Suprapubic skin (tissue), 3 donors: ENCODE measurements around the gene GRIK3.

ENCODE experiments used
- CTCF ChIP-seq, 2 donors: fragments of 200-600 bp in 1 of 2; fragments of 450-650 bp in 1 of 2; sonication (generic) in 1 of 2; IDR thresholded peaks; one replicate each; pipeline ENCODE4 v1.5.1; 2016 to 2019; ENCODE audit warnings: antibody characterized with exemption in 2 of 2, mild to moderate bottlenecking in 1 of 2, moderate library complexity in 1 of 2
- EP300 ChIP-seq: sonication (generic); formaldehyde crosslinking; IDR thresholded peaks from one replicate; pipeline ENCODE4 v1.6.1; 2017; ENCODE audit warnings: antibody characterized with exemption
- POLR2A ChIP-seq, 2 donors: fragments of 450-650 bp; IDR thresholded peaks; one replicate each; pipeline ENCODE4 v1.6.1; 2017; ENCODE audit warnings: antibody characterized with exemption in 2 of 2, mild to moderate bottlenecking in 2 of 2, moderate library complexity in 2 of 2

- TF ChIP-seq EP300 (no peak), CTCF (IDR thresholded peaks at IDR 0.05) (no peak), POLR2A (IDR thresholded peaks at IDR 0.05) (no peak)
Observed at GRCh38 chr1:36911561-36912364, 122.6 kb downstream of the GRIK3 start.
